HepG2 (cell line): ENCODE results near the gene TECTA. TPM values are rescaled to one million over a fixed set of nuclear protein-coding genes. Genes with fewer than 3 reads are reported as not detected.

Experiments used
- ATAC-seq: fragments of 200-7000 bp; cut with Tn5 transposase; 3 replicates; pipeline ENCODE4 v1.9.1; 2020; ENCODE audit warnings: mild to moderate bottlenecking, moderate library complexity
- BruUV-seq: library from RNA; stranded (reverse); fragments of 400-500 nt; replicated peaks from 2 replicates; lab custom pipeline; 2021; lab: Mats Ljungman, UMichigan
- CTCF ChIA-PET: fragments of 300-600 bp; formaldehyde crosslinking; extraction: SDS; loops from one replicate; lab custom pipeline; 2021; ENCODE audit warnings: low total read pairs, inconsistent platforms, low intra/inter-chr PET ratio; lab: Yijun Ruan, JAX
- POLR2A ChIA-PET: fragments of 350-600 bp; sonication (Branson Sonifier 250); formaldehyde crosslinking; loops from one replicate; lab custom pipeline; 2020; ENCODE audit warnings: antibody characterized with exemption, inconsistent platforms; lab: Yijun Ruan, JAX
- DNase-seq: peaks from one replicate; pipeline ENCODE4 v3.0.0-alpha.2; 2015; ENCODE audit warnings: low spot score
- FAIRE-seq: peaks from 3 replicates; lab custom pipeline; 2011; peaks lifted over from hg19 to GRCh38; lab: Jason Lieb, UNC
- H2AFZ ChIP-seq: one replicate; pipeline ENCODE4 v1.6.1; 2011; ENCODE audit warnings: low read length, inconsistent platforms
- H3K27ac ChIP-seq: fragments of 300-600 bp; 3 replicates; pipeline ENCODE4 v1.8.0; 2011; ENCODE audit warnings: mixed run types, mild to moderate bottlenecking, mixed read lengths, low read length, inconsistent platforms; ENCODE audit not compliant: insufficient read depth; ENCODE audit errors: extremely low read length
- H3K27me3 ChIP-seq, 2 experiments: fragments of 200-600 bp in 1 of 2; 2 replicates in 1 of 2; 3 replicates in 1 of 2; pipeline versions ENCODE4 v1.6.0 to v1.8.0; 2011; ENCODE audit warnings: low read length in 2 of 2, mild to moderate bottlenecking in 2 of 2, moderate library complexity in 2 of 2, inconsistent platforms in 1 of 2; ENCODE audit not compliant: insufficient read depth in 2 of 2, control insufficient read depth in 1 of 2
- H3K36me3 ChIP-seq, 2 experiments: fragments of 200-600 bp in 1 of 2; replicated peaks in 1 of 2; 2 replicates in 1 of 2; 3 replicates in 1 of 2; pipeline versions ENCODE4 v1.5.1 to v1.8.0; 2011; ENCODE audit warnings: low read length in 2 of 2, inconsistent platforms in 1 of 2; ENCODE audit not compliant: insufficient read depth in 2 of 2, control insufficient read depth in 1 of 2
- H3K4me1 ChIP-seq: 2 replicates; pipeline ENCODE4 v1.5.1; 2012; ENCODE audit warnings: low read length, inconsistent platforms; ENCODE audit not compliant: insufficient read depth
- H3K4me2 ChIP-seq: 2 replicates; pipeline ENCODE4 v1.6.0; 2011; ENCODE audit warnings: low read depth, low read length, inconsistent platforms
- H3K4me3 ChIP-seq, 3 experiments: fragments of 200-600 bp in 1 of 3; sonication (generic), shearing (Covaris generic) in 1 of 3; replicated peaks in 1 of 3; 2 replicates each; pipeline ENCODE4 v1.5.1; 2011 to 2016; ENCODE audit warnings: low read length in 3 of 3, inconsistent platforms in 2 of 3, low read depth in 2 of 3, mild to moderate bottlenecking in 2 of 3, control low read depth in 1 of 3, mixed read lengths in 1 of 3; ENCODE audit not compliant: insufficient read depth in 1 of 3
- H3K79me2 ChIP-seq: one replicate; pipeline ENCODE4 v1.6.1; 2011; ENCODE audit warnings: low read length, inconsistent platforms; ENCODE audit not compliant: insufficient read depth
- H3K9ac ChIP-seq: 2 replicates; pipeline ENCODE4 v1.6.0; 2011; ENCODE audit warnings: mild to moderate bottlenecking, low read depth, low read length, inconsistent platforms; ENCODE audit not compliant: insufficient read depth
- H3K9me3 ChIP-seq: 2 replicates; pipeline ENCODE4 v1.5.1; 2012; ENCODE audit warnings: mild to moderate bottlenecking, low read length
- H4K20me1 ChIP-seq: 2 replicates; pipeline ENCODE4 v1.6.0; 2011; ENCODE audit warnings: inconsistent platforms, mild to moderate bottlenecking, low read length, moderate library complexity; ENCODE audit not compliant: insufficient read depth
- GPN1 ChIP-seq: sonication (generic); formaldehyde crosslinking; IDR thresholded peaks from 2 replicates; pipeline ENCODE4 v1.5.1; 2020; ENCODE audit warnings: missing genetic modification reagents, borderline replicate concordance
- HHEX ChIP-seq: IDR thresholded peaks from 2 replicates; pipeline ENCODE4 v1.6.1; 2016; ENCODE audit warnings: control low read depth
- MBD4 ChIP-seq: IDR thresholded peaks from 2 replicates; pipeline ENCODE4 v1.6.1; 2012; ENCODE audit warnings: low read length, inconsistent platforms, borderline replicate concordance
- SOX6 ChIP-seq, 2 experiments: fragments of 450-650 bp in 1 of 2; sonication (generic) in 1 of 2; formaldehyde crosslinking in 1 of 2; IDR thresholded peaks; 2 replicates each; pipeline versions ENCODE4 v1.4.0 to v1.6.1; 2017 to 2020; ENCODE audit warnings: antibody characterized with exemption in 1 of 2, mild to moderate bottlenecking in 1 of 2, missing genetic modification reagents in 1 of 2
- ZNF207 ChIP-seq: fragments of 450-650 bp; IDR thresholded peaks from 2 replicates; pipeline ENCODE4 v1.6.1; 2016; ENCODE audit warnings: antibody characterized with exemption, borderline replicate concordance
- ZNF660 ChIP-seq: sonication (generic); formaldehyde crosslinking; IDR thresholded peaks from 2 replicates; pipeline ENCODE4 v1.5.1; 2020; ENCODE audit warnings: mild to moderate bottlenecking, low read depth, missing genetic modification reagents, borderline replicate concordance
- WGBS: methylation state at CpG from one replicate; pipeline ENCODE4 v1.1.6; 2017; ENCODE audit warnings: low lambda C conversion rate; 5-methylcytosine and 5-hydroxymethylcytosine counted together
- in situ Hi-C: cut with HindIII; loops from 2 replicates; pipeline ENCODE4 v1.10.0; 2017; ENCODE audit warnings: low pct_unique_long_range_greater_than_20kb; ENCODE audit not compliant: extremely low pct_ligation_motif_present
- intact Hi-C: fragments of 100-400 bp; cut with micrococcal nuclease; formaldehyde crosslinking; loops from one replicate; pipeline ENCODE4 v1.10.0; 2022; ENCODE audit not compliant: unreplicated experiment
- polyA plus RNA-seq, 8 experiments: library from polyadenylated mRNA; depleted of rRNA in 3 of 8; stranded (reverse) in 7 of 8; unstranded in 1 of 8; fragments of >200 nt; fragmentation: Illumina TruSeq in 4 of 8; extraction: Trizol in 4 of 8; gene quantifications; 2 replicates each; pipeline versions ENCODE4 v1.2.1 to v1.2.3, GENCODE V29; 2011 to 2016; ENCODE audit warnings: low read depth in 4 of 8, missing spikeins in 1 of 8, mixed read lengths in 1 of 8; ENCODE audit not compliant: insufficient read depth in 1 of 8
- total RNA-seq, 5 experiments: library from RNA; depleted of rRNA; stranded (reverse); fragments of >200 nt; fragmentation: Illumina TruSeq; extraction: Trizol; gene quantifications; 2 replicates each; pipeline ENCODE4 v1.2.3, GENCODE V29; 2016; ENCODE audit warnings: low read depth in 1 of 5
- TF ChIP-seq, protein P1 (sequence below): sonication (generic); formaldehyde crosslinking; IDR thresholded peaks from 2 replicates; pipeline ENCODE4 v1.8.1; 2023; ENCODE audit warnings: mild to moderate bottlenecking, moderate library complexity, missing genetic modification reagents
- TF ChIP-seq, protein P2 (sequence below): sonication (generic); formaldehyde crosslinking; conservative IDR thresholded peaks from 2 replicates; pipeline ENCODE4 v1.8.0; 2022; ENCODE audit warnings: low read depth, missing genetic modification reagents
- TF ChIP-seq, protein P3 (sequence below): IDR thresholded peaks from 2 replicates; pipeline ENCODE4 v1.6.1; 2016; ENCODE audit warnings: missing biosample characterization, missing genetic modification reagents, low read depth

Gene TECTA
- total and polyA plus RNA-seq, 2 of the 13 experiments (the other 11 are each of a cell fraction or from before 2014, with no cell fraction given): 0.04 to 0.17 TPM

DNA sequence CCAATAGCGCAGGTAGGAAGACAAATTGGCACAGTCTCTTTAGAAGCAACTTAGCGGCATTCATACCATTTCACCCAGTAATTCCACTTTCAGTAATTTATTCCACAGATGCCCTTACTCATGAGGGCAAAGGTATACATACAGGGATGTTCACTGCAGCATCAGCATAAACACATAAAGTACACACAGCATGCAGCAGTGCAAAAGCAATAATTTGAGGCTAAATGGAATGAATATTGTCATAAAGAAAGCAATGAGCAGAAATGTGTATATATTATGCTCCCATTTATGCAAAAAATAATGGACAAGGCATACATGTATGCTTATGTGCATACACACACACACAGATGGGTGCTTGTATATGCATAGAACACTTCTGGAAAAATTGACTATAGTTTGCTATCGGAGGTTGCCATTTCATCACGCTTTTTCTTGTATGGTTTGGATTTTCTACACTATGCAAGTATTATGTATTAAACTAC, 50.2 kb downstream of the TECTA start:
- no TSS peak for BruUV-seq
- Histone ChIP-seq H3K4me2 (no peak overlapping the region), H3K9ac (no peak overlapping the region), H3K4me1 (no peaks in the 10 kb centered on the region), H2AFZ (no peak overlapping the region), H4K20me1 (no peaks in the 10 kb centered on the region), H3K4me3 (no peak overlapping the region), H3K27me3 (0 out of 5 replicates have a peak, but pooled peaks cover 2% of the 10 kb centered on the region in 2 experiments), H3K27ac (no peak overlapping the region), H3K9me3 (no peaks in the 10 kb centered on the region), H3K36me3 (no peaks in the 10 kb centered on the region), H3K79me2 (no peaks in the 10 kb centered on the region)
- in situ Hi-C loops: no loop called here
- WGBS: 35% methylated on average over 4 of the region's 4 CpGs
- POLR2A ChIA-PET: no interaction called here
- intact Hi-C loops: no loop called here
- CTCF ChIA-PET: no interaction called here
- DNase-seq (no peak), FAIRE-seq (no peak), ATAC-seq (no peak)
- TF ChIP-seq HHEX (CRISPR knock-in tag) (no peak), MBD4 (no peak), ZNF207 (no peak), SOX6 (IDR thresholded peaks at IDR 0.05) (no peak), SOX6 (CRISPR knock-in tag; IDR thresholded peaks at IDR 0.05) (no peak), ZNF660 (CRISPR knock-in tag) (no peak), GPN1 (CRISPR knock-in tag) (no peak)
- TF ChIP-seq, protein P1, sequence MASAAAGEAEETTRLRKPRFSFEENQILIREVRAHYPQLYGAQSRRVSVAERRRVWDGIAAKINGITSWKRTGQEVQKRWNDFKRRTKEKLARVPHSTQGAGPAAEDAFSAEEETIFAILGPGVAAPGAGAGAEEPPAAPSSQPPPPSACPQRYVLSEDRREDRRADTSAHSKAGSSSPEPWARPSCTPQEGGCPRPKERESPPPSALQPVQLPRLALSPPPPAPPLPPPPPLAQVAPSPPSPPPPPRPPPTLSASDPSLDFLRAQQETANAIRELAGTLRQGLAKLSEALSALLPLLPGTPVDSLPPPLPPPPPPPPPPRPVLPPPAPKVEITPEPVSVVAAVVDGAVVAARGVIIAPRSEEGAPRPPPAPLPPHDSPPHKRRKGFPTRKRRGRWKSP (CRISPR knock-in tag): no peak
- TF ChIP-seq, protein P2, sequence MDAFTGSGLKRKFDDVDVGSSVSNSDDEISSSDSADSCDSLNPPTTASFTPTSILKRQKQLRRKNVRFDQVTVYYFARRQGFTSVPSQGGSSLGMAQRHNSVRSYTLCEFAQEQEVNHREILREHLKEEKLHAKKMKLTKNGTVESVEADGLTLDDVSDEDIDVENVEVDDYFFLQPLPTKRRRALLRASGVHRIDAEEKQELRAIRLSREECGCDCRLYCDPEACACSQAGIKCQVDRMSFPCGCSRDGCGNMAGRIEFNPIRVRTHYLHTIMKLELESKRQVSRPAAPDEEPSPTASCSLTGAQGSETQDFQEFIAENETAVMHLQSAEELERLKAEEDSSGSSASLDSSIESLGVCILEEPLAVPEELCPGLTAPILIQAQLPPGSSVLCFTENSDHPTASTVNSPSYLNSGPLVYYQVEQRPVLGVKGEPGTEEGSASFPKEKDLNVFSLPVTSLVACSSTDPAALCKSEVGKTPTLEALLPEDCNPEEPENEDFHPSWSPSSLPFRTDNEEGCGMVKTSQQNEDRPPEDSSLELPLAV: no peak
- TF ChIP-seq, protein P3, sequence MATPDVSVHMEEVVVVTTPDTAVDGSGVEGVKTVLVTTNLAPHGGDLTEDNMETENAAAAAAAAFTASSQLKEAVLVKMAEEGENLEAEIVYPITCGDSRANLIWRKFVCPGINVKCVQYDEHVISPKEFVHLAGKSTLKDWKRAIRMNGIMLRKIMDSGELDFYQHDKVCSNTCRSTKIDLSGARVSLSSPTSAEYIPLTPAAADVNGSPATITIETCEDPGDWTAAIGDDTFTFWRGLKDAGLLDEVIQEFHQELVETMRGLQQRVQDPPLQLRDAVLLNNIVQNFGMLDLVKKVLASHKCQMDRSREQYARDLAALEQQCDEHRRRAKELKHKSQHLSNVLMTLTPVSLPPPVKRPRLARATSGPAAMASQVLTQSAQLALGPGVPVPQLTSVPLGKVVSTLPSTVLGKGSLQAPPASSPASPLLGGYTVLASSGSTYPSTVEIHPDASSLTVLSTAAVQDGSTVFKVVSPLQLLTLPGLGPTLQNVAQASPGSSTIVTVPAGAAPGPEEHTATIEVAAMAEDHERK: no peak
